Activated T-cell treated with anti-CD3 and anti-CD28 coated beads for 4 hours (primary cell): ENCODE results near the gene RENBP.

ENCODE experiments used
- DNase-seq: peaks from one replicate; pipeline ENCODE4 v3.0.0-alpha.2; 2020

RENBP gene

DNA sequence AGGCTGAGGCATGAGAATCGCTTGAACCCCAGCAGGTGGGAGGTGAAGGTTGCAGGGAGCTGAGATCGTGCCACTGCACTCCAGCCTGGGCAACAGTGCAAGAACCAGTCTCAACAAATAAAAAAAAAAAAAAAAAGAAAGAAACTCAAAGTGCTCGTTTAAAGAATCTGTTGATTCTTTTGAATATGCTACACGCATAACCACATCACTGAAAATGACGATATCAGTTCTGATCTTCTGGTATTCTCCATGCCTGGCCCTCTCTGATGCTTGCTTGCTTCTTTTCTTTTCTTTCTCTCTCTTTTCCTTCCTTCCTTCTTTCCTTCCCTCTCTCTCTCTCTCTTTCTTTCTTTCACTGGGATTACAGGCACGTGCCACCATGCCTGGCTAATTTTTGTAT is 32.6 kb downstream of the RENBP start:
- no peak for DNase-seq

DNA sequence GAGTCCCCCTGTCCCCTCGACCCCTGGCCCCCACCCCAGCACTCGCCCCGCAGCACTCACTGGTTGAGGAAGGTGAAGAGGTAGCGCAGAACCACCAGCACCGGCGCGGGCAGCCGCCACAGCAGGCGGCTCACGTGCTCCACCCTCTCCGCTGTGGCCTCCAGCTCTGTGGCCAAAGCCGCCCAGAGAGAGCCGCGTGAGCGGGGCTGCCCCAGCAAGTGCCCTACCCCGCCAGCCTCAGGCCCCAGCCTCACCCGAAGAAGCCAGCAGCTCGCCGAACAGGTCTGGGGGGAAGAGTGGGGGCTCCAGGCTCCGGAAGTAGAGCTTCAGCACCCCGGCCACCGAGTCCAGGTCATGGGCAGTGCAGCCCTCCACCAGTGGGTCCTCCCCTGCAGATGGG is 34.0 kb downstream of the RENBP start:
- DNase-seq: no peak

DNA sequence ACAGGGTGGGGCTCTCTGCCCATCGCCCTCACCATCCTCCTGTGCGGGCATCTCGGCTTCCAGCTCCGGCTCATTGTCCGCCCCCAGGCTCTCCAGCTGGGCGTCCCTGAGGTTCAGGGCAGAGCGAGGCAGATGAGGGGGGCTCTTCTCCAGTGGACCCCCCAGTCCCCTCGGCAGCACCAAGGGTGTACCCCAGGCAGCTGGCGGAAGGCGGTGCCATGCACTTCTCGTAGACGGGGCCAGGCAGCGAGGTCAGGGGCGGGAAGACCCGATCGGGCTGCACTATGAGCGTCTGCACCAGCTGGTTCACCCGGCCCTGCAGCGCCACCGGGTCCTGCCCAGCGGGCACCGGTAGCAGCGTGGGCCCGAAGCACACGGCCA is 34.5 kb downstream of the RENBP start:
- DNase-seq: no peak

DNA sequence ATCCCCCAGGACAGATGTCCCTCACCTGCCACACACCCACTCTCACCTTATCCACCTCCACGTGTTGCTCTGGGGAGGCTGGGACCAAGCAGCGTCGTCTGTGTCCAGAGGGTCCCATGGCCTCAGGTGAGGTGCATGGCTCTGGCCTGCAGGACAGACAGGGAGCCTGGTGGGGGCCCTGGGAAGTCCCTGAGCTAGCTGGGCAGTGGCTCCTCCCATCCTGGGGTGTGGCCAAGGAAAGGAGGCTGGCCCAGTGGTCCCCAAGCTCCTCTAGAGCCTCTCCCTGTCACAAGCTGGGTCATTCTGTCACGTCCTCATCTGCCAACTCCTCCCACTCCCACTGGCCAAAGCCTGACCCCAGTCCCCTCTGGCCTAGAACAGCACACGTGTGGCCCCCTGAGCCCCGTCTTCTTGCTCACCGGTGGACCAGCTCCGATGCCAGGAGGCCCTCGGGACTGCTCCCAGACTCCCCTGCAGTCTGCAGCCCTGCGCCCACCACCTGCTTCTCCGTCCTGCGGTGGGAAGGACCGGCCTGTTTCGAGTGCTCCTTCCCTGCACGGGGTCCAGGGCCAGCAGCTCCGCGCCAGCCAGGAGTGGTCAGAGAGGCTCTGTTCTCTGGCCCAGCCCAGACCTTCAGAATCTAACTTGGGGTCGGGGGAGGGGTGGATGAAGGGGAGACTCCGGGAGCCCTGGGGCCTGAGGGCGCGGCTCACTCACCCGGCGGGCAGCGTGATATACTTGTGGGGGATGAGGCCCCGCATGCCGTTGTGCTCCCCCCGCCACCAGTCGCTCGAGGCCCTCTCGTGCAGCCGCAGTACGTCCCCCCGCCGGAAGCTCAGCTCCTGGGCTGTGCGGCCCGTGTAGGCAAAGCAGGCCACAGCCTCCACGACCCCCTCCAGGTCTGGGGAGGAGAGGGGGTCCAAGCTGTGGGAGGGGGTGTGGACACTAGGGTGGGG is 35.1 kb downstream of the RENBP start:
- DNase-seq: no peak

DNA sequence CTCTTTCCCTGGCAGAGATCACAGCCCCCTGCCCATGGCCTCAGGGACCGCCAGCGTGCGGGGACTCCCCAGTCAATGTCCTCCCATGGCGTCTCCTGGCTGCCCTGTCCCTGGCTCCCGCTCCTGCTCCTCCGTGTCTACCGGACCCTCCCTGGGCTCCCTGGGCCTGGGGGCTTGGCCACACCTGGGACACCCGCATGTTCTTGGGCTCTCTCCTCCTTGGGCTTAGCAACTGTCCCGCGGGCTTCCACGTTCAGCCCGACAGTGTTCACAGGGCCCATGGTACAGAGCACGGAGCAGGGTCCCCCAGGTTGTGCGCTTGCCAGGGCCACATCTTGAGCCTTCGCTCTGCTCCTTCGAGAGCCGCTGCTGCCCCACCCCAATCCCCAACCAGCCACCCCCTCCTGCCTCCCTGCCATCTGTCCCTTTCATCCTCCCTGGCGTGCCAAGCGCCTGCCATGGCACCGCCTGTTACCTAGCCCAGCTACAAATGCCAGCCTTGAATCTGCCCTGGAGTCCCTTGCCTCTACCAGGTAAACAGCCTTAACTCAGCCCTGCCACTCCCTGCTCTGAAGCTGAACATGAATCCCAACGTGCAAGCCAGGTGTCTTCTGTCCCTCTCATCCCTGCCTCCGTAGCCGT is 36.1 kb downstream of the RENBP start:
- no peak for DNase-seq

DNA sequence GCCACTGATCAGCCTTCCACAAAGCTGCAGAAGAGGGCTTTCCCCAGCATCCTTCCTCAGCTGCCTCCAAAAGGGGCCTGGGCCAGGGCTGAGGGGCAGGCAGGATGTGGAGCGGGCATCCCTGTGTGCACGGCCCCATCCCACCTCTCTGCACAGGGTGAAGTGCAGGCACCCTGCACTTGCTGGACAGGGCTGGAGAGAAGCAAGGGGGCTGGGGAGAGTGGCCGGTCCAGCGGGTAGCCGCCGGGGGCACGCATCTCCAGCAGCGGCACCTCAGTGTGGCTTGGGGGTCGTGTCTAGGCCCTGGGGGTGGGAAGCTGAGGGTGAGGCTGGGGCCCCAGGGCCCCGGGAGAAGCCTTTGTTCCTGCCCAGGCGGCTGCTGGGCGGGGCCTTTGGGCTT is 37.0 kb downstream of the RENBP start:
- DNase-seq: no peak

DNA sequence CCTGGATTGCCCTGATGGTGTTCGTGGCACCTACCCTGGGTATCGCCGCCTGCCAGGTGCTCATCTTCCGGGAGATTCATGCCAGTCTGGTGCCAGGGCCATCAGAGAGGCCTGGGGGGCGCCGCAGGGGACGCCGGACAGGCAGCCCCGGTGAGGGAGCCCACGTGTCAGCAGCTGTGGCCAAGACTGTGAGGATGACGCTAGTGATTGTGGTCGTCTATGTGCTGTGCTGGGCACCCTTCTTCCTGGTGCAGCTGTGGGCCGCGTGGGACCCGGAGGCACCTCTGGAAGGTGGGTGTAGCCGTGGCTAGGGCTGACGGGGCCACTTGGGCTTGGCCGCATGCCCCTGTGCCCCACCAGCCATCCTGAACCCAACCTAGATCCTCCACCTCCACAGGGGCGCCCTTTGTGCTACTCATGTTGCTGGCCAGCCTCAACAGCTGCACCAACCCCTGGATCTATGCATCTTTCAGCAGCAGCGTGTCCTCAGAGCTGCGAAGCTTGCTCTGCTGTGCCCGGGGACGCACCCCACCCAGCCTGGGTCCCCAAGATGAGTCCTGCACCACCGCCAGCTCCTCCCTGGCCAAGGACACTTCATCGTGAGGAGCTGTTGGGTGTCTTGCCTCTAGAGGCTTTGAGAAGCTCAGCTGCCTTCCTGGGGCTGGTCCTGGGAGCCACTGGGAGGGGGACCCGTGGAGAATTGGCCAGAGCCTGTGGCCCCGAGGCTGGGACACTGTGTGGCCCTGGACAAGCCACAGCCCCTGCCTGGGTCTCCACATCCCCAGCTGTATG is 38.1 kb downstream of the RENBP start:
- no peak for DNase-seq

DNA sequence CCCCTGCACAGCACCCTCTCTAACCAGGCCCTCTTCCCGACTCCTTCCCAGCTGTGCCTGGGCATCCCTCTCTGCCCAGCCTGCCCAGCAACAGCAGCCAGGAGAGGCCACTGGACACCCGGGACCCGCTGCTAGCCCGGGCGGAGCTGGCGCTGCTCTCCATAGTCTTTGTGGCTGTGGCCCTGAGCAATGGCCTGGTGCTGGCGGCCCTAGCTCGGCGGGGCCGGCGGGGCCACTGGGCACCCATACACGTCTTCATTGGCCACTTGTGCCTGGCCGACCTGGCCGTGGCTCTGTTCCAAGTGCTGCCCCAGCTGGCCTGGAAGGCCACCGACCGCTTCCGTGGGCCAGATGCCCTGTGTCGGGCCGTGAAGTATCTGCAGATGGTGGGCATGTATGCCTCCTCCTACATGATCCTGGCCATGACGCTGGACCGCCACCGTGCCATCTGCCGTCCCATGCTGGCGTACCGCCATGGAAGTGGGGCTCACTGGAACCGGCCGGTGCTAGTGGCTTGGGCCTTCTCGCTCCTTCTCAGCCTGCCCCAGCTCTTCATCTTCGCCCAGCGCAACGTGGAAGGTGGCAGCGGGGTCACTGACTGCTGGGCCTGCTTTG is 38.9 kb downstream of the RENBP start:
- DNase-seq: no peak

DNA sequence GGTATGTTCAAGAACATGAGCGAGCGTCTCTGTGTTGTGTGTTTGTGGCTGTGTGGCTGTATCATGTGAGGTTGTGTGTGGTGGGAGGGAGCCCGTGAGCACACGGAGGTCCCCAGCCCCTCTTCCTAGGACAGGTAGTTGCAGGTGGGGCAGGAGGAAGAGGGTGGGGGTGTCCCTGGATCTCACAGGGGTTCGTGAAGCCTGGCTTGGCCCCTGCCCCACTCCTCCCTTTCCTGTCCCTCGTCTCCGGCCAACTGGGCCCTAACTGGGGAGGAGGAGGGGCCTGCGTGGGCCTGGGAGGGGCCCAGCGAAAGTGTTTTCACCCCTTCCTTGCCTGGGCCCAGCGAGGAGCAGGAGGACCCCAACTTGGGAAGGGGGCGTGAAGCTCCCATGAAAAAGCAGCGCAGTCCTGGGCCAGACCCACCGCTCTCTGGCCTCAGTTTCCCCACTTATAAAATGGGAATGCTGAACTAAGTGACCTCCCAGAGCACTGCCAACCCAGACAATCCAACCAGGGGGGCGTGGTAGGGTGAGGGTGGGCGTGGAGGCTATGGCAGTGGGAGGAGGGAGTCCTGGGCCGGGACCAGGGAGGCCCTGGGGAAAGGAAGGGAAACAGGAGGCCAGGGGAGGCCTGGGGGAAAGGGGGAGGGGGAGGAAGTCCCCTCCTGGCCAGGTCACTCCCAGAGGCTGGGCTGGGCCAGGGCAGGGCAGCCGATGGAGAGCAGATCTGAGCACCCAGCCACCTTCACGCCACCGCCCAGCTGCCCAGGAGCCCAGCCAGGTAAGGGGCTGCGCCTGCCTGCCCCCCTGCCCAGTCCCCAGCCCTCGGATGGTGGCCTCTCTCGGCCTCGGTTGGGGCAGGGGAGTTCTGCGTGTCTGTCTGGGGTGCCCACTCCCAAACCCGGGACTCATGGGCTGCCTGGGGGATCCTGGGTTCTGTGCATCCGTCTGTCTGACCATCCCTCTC is 40.2 kb downstream of the RENBP start, which contains the start of gene AVPR2:
TSS of gene AVPR2 (plus strand) at position 683 of the 967 bp plus-strand sequence. CDS start 473 bp downstream, outside the sequence.
- DNase-seq: no peak

DNA sequence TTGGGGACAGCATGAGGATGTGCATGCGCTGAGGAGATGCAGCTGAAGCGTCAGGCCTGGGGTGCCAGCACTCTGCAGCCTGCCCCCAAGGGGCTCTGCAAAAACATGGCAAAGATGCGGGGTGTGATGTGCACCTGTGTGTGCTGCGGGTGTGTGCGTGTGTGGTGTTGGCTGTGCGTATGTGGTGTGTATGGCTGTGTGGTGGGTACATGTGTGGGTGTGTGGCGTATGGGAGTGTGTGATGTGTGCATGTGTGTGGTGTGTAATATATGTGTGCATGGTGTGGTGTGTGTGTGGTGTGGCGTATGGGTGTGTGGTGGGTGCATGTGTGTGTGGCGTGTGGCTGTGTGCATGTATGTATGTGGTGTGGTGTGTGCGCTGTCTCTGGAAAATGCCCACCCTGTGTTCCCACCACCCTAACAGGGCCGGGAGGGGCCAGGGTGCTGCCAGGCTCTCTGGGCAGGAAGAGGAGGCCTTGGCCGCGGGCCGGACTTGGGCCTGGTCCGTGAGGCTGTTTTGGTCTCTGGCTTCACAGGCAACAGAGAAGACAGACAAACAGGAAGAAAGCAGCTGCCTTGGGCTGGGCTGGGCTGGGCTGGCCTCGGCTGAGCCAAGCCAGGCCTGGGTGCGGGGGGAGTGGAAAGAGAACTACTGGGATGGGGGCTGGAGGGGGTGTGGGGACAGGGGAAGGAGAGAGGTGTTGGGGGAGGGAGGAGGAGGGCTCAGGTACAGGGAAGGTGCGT is 41.0 kb downstream of the RENBP start:
- DNase-seq: no peak

DNA sequence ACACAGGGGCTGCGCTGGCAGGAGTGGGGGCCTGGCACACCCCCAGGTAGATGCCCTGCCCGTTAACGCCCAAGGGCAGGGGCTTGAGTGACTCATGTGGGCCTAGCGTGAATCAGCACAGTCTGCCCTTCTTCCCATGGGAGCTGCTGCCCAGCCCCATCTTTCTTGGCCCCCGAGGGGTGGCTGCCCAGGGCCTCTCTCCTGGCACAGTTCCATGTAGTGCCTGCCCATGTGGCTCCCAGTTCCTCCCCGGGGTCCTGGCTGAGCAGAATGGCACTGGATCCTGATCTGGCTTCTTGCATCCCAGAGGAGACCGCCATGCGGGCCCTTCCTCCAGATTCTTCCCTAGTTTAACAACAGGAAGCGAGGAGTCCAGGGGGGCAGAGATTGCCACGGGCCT is 42.1 kb downstream of the RENBP start:
- DNase-seq: no peak

DNA sequence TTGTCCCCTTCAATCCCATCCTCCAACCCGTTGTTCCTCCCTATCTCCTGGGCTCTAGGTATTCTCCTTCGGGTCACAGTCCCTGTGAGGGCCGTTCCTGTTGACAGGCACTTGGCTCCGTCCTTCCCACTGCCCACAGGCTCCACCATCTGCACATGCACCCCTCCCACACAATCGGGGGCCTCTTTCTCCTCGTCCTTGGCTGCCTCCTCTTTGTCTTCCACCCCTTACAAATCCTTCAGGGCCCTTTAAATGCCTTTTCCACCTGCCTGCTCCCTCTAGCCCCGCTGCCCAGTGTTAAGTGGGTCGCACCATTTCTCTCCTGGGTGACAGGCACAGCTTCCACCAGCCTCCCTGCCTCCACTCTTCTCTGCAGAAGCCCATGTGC is 42.7 kb downstream of the RENBP start:
- DNase-seq: no peak

DNA sequence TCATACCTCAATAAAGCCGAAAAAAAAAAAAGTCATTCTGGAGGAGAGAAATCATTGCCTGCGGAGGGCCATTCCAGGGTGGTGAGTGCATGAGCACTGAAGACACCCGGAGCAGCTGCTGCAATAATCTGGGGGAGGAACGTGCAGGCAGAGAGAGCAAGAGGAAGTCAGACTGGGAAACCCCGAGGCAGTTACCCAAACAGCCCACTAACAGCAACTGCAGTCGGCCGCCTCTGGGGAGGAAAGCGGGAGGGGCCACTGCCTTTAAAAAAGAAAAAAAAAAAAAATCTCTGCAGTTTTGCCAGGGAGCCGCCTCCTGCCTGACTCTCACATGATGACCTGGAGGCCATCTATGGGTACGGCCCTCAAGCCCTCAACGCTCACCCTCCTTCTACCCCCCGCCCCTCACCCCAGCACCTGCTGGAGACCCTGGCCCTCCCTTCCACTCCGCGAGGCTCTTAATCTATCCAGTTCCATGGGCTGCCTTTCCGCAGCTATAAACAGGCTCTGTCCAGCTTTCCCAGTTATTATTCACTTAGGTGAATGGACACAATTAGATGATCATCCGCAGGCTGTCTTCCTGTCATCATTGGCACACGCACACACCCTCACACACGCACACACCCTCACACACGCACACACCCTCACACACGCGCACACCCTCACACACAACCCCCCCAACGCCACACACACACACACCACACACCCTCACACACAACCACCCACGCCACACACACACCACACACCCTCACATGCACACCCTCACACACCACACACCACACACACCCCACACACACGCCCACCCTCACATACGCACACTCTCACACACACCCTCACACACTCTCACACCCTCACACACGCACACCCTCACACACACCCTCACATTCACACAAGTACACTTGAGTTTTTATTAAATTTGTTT is 43.4 kb downstream of the RENBP start:
- DNase-seq: peak; percentile 29

DNA sequence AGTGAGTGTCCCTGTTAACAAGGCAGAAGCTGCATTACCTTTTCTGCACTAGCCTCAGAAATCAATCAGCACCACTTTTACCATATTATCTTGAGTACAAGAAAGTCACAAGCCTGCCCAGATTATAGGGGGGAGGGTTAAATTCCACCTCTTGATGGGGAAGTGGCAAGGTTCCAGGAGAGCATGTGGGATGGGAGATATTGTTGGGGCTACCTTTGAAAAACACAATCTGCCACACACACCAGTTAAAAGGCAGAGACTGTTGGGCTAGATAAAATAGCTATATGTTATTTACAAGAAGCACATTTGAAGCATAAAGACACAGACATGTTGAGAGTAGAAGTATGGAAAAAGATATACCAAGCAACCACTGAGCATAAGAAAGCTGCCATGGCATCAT is 46.5 kb downstream of the RENBP start:
- no peak for DNase-seq

DNA sequence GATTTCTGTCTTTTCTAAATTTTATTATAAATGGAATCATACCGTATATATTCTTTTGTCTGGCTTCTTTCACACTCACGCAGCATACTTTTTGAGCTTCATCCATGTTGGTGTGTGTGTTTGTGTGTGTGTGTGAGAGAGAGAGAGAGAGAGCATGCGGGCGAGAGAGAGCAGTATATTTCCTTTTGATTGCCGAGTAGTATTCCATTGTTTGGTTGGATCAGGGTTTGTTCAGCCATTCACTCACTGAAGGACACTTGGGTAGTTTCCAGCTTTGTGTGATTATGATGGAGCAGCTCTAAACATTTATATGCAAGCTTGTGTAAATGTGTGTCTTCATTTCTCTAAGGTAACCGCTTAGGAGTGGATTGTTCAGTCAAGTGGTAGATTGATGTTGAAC is 55.3 kb downstream of the RENBP start:
- no peak for DNase-seq

DNA sequence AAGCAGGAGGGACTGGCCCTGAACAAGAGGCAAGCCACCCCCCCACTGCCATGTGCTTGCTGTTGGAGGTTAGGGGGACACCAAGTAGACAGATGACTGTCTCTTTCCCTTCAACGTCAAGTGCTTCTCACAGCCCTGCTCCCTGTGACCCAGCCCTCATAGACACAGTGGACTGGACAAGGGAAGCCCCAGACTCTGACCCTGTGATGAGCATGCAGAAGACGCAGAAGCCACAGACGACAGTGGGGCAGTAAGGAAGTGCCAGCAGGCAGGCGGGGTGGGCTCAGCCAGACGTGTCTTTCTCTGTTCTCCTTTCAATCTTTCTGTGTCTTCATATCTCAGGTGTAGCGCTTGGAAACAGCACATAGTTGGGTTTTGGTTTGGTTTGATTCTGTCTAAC is 56.1 kb downstream of the RENBP start:
- DNase-seq: no peak

DNA sequence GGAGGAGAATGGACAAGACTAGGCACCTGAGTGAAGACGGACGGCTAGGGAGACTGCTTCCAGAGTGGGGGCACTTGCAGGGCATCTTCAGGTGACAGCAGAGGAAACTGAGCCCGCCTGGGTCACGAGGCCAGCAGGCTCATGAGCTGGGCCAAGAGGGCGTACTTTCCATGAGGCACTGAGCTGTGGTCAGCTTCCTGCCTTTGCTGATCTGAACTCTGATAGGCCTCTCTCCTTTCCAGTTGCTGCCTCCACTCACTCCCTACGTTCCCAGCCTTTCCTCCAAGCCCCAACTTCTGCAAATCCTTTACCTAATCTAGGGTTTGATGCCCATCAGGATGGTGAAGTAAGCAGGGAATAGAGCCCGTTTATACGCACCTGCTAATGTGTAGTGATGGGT is 57.1 kb downstream of the RENBP start:
- DNase-seq: no peak

DNA sequence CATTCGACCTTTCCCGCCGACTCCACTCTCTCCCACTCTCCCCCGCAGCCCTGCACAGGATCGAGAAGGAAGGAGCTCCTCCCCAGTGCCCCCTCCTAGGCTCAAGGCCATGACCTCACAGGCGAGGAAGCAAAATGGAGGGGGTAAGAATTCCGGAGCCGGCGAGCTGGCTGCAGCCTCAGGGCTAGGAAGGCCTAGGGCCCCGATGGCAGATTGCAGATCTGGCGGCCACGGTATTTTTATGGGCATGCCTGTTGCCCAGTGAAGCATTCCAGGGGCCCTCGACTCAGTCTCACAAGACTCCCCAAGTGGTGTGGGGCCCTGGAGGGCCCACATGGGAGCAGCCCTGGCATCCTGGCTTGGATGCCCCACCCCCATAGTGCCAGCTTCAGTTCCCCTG is 57.5 kb downstream of the RENBP start:
- DNase-seq: no peak

DNA sequence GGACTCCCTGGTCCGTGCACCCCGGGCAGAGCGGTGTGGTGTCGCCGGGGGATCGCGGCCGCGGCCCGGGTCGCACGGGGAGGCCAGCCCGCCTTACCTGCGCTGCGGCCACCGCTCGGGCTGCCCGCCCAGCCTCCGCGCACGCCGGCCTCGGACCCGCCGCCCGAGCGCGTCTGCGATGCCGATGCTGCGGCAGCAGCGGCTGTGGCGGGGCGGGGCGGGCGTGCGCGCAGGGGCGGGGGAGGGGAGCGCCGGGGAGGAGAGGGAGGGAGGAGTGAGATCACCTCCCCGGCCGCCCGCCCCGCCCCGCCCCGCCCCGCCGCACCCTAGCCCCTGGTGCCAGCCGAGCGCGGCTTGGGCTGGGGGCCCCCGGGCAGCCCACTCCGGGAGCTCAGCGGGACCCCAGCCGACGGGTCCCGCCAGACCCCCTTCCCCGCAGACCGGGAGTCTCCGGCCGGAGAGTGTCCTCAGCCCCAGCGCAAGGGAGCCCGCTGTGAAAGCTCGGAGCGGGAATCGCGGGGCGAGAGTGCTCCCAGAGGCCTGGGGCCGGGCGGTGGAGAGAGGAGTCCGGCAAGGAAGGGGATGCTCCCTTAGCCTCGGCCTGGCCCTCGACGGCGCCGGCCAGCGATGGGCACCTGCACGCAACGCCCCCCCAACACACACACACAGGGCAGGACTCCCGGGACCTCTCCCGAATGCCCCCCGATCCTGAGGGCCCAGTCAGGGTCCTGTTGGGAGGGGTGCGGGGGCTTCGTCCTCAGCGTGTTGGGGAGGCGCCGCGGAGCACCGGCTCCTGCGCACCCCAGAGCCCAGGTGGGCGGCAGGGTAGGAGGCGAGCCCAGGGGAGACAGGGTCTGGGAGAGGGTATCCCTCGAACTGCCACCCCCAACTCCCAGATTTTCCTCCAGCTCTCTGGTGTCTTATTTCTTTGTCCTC is 58.2 kb downstream of the RENBP start, which contains the start of gene L1CAM:
TSS of gene L1CAM (minus strand) at position 206 of the 936 bp plus-strand sequence. CDS start 10,337 bp downstream, outside the sequence.
- peak; percentile 17 for DNase-seq
